Posterior vena cava (tissue), 2 donors: ENCODE data around the gene CCM2L. TPM values are rescaled to one million over a fixed set of nuclear protein-coding genes. Genes with fewer than 3 reads are reported as not detected.
A peak's percentile ranks its signal among the peaks of the same experiment; 100 is the strongest.

Experiments
- DNase-seq: peaks from one replicate; pipeline ENCODE4 v3.0.0-alpha.2; 2020; ENCODE audit warnings: low spot score
- intact Hi-C, 2 donors: fragments of 100-400 bp; cut with DNase I; formaldehyde crosslinking; loops; one replicate each; pipeline versions ENCODE4 v1.14.1 to v1.14.2; 2022 to 2023
- total RNA-seq, 2 donors: library from RNA; stranded (reverse); fragmentation: NEBNext Ultra II Directional; extraction: Animal tissue kit (Norgen Biotek cat#: 25700); gene quantifications; one replicate each; pipeline ENCODE4 v1.2.1, GENCODE V29; 2021
- donor health status: DM: yes; HTN: yes; CAD: no.
- donor health status: DM: yes; HTN: yes; CAD: no.

Gene CCM2L
- total RNA-seq, 2 donors from 2014 or later: 6.8 to 9.7 TPM

DNA sequence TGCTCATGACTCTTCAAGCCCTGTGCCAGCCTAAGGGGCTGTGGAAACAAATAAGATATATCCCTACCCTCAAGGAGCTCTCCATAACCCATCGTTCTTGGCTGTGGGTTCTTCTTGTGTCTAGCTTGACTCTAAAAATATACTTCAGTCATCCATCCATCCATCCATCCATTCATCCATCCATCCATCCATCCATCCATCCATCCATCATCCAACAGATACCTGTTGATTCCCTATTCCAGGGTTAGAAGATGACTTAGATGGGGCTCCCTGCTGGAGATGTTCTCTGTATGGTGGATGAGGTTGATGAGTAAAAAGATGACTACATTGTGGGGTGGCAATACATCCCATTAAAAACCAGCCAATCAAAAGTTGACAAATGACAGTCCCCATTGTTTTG is 65.3 kb downstream of the CCM2L start:
- intact Hi-C loops: no loop called here
- DNase-seq: no peak

DNA sequence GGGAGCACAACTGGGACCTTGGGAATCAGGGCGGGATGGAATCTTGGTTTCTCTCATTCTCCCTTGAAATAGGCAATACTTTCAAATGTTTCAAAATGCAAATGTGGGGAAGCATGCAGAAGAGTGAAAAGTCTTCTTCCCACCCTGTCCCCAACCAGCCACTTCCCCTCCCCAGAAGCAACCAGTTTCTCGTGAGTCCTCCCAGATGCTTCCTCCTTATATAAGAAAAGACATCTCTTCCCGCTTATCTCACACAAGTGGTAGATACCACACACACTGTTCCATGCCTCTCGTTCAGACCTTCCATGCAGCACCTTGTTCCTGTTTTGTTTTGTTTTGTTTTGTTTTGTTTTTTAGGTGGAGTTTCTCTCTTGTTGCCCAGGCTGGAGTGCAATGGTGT is 67.0 kb downstream of the CCM2L start:
- DNase-seq: no peak
- intact Hi-C loops: no loop called here

DNA sequence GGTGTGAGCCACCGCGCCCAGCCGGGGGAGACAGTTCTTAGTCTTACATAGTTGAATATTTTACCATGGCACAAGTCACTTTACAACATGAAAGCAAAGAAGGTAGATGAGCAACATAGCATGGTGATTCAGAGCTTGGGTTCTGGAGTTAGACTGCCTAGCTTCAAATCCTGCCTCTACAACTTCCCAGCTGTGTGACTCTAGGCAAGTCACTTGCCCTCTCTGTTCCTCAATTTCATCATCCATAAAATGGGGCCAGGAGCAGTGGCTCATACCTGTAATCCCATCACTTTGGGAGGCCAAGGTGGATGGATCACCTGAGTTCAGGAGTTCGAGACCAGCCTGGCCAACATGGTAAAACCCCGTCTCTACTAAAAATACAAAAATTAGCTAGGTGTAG is 68.1 kb downstream of the CCM2L start:
- no peak for DNase-seq
- intact Hi-C loops: no loop called here

GRCh38 chr20:32078791-32079190 is 68.6 kb downstream of the CCM2L start:
- no peak for DNase-seq
- intact Hi-C loops: no loop called here

- intact Hi-C loops: no loop called here
- DNase-seq: peak; percentile 30
Observed at GRCh38 chr20:32079655-32080109, 69.4 kb downstream of the CCM2L start.

- intact Hi-C loops: no loop called here
Observed at GRCh38 chr20:32080783-32081182, 70.5 kb downstream of the CCM2L start.

More at GRCh38 chr20:32080783-32081182, 70.5 kb downstream of the CCM2L start:
- DNase-seq: no peak

Other genes with a start within 250 kb of the CCM2L start
- not detected for gene MYLK2, start 191.1 kb upstream of the CCM2L start, total RNA-seq
- gene FOXS1, start 164.8 kb upstream of the CCM2L start, total RNA-seq: 1 to 10 TPM; 2.8 to 5.0 TPM
- gene DUSP15, start 139.9 kb upstream of the CCM2L start, total RNA-seq: 1 to 10 TPM in 1 of 2 donors, under 1 TPM in 1; 0.90 to 1.0 TPM
- under 1 TPM; 0.14 to 0.19 TPM for gene TTLL9, start 139.8 kb upstream of the CCM2L start, total RNA-seq
- gene PDRG1, start 58.4 kb upstream of the CCM2L start, total RNA-seq: 1 to 10 TPM; 5.0 to 5.3 TPM
- gene XKR7, start 42.3 kb upstream of the CCM2L start, total RNA-seq: not detected
- gene HCK, start 41.8 kb downstream of the CCM2L start, total RNA-seq: 10 to 100 TPM; 12.7 to 26.9 TPM
- gene TM9SF4, start 99.3 kb downstream of the CCM2L start, total RNA-seq: 10 to 100 TPM; 29.4 to 30.0 TPM
- gene PLAGL2, start 197.3 kb downstream of the CCM2L start, total RNA-seq: 1 to 10 TPM; 4.8 to 5.6 TPM
- gene POFUT1, start 197.4 kb downstream of the CCM2L start, total RNA-seq: 10 to 100 TPM; 34.6 to 36.4 TPM